K562 (cell line): ENCODE results near the gene HMBS. TPM values are rescaled to one million over a fixed set of nuclear protein-coding genes. Genes with fewer than 3 reads are reported as not detected.
"Not testable (repeated sequence)": the region's sequence is repeated elsewhere in the genome, so short reads cannot be mapped to it uniquely, and the experiment has no call there.

ENCODE experiments used
- ATAC-seq: fragments of 200-7000 bp; cut with Tn5 transposase; 3 replicates; pipeline ENCODE4 v1.9.1; 2020; ENCODE audit warnings: moderate library complexity
- BruUV-seq: library from RNA; stranded (reverse); fragments of 400-500 nt; replicated peaks from 2 replicates; lab custom pipeline; 2021; lab: Mats Ljungman, UMichigan
- CTCF ChIA-PET: fragments of 300-600 bp; formaldehyde crosslinking; extraction: SDS; loops from one replicate; lab custom pipeline; 2021; ENCODE audit warnings: low intra/inter-chr PET ratio; lab: Yijun Ruan, JAX
- POLR2A ChIA-PET: fragments of 300-600, 350-650 bp; sonication (Branson Sonifier 250); formaldehyde crosslinking; extraction: SDS; loops from one replicate; lab custom pipeline; 2021; ENCODE audit warnings: antibody characterized with exemption, inconsistent platforms; lab: Yijun Ruan, JAX
- DNase-seq, 4 experiments: peaks; one replicate each; pipeline versions ENCODE4 v3.0.0 to v3.0.0-alpha.2; 2011 to 2018; ENCODE audit warnings: low spot score in 3 of 4, mixed read lengths in 3 of 4; ENCODE audit errors: extremely low read depth in 1 of 4
- FAIRE-seq: peaks from 2 replicates; lab custom pipeline; 2011; peaks lifted over from hg19 to GRCh38; lab: Jason Lieb, UNC
- H2AFZ ChIP-seq: 2 replicates; pipeline ENCODE4 v1.6.0; 2011; ENCODE audit warnings: low read depth, low read length, control low read depth, inconsistent platforms
- H3K27ac ChIP-seq: fragments of 200-600 bp; 3 replicates; pipeline ENCODE4 v1.8.0; 2011; ENCODE audit warnings: low read depth, mild to moderate bottlenecking, control low read depth, inconsistent platforms, low read length, moderate library complexity, mixed read lengths; ENCODE audit errors: extremely low read depth
- H3K27me3 ChIP-seq, 2 experiments: fragments of 300-600 bp in 1 of 2; 2 replicates in 1 of 2; 3 replicates in 1 of 2; pipeline versions ENCODE4 v1.6.0 to v1.8.0; 2011; ENCODE audit warnings: inconsistent platforms in 2 of 2, low read length in 2 of 2, mild to moderate bottlenecking in 1 of 2, mixed read lengths in 1 of 2, moderate library complexity in 1 of 2; ENCODE audit not compliant: control insufficient read depth in 2 of 2, insufficient read depth in 2 of 2
- H3K36me3 ChIP-seq: fragments of 300-600 bp; 3 replicates; pipeline ENCODE4 v1.8.0; 2011; ENCODE audit warnings: mild to moderate bottlenecking, low read length, inconsistent platforms; ENCODE audit not compliant: control insufficient read depth, insufficient read depth
- H3K4me1 ChIP-seq, 2 experiments: fragments of 200-600 bp in 1 of 2; replicated peaks in 1 of 2; 2 replicates in 1 of 2; 3 replicates in 1 of 2; pipeline versions ENCODE4 v1.5.1 to v1.8.0; 2011; ENCODE audit warnings: inconsistent platforms in 2 of 2, low read length in 2 of 2, mild to moderate bottlenecking in 1 of 2, mixed read lengths in 1 of 2, moderate library complexity in 1 of 2; ENCODE audit not compliant: control insufficient read depth in 2 of 2, insufficient read depth in 2 of 2
- H3K4me2 ChIP-seq: 2 replicates; pipeline ENCODE4 v1.6.1; 2011; ENCODE audit warnings: low read length, control low read depth, inconsistent platforms, mixed read lengths; ENCODE audit not compliant: insufficient read depth
- H3K4me3 ChIP-seq: fragments of 200-600 bp; sonication (generic), shearing (Covaris generic); 2 replicates; pipeline ENCODE4 v1.5.1; 2016; ENCODE audit warnings: control low read depth, inconsistent platforms
- H3K79me2 ChIP-seq: fragments of 200-600 bp; 3 replicates; pipeline ENCODE4 v1.8.0; 2011; ENCODE audit warnings: low read length, inconsistent platforms; ENCODE audit not compliant: control insufficient read depth, insufficient read depth
- H3K9ac ChIP-seq, 2 experiments: 2 replicates each; pipeline versions ENCODE4 v1.6.0 to v1.6.1; 2011; ENCODE audit warnings: low read depth in 2 of 2, low read length in 2 of 2, control low read depth in 1 of 2, inconsistent platforms in 1 of 2, mild to moderate bottlenecking in 1 of 2, mixed read lengths in 1 of 2; ENCODE audit not compliant: insufficient read depth in 1 of 2
- H3K9me1 ChIP-seq: one replicate; pipeline ENCODE4 v1.6.0; 2011; ENCODE audit warnings: inconsistent platforms, mild to moderate bottlenecking, low read length, moderate library complexity; ENCODE audit not compliant: control insufficient read depth, insufficient read depth
- H3K9me3 ChIP-seq: replicated peaks from 2 replicates; pipeline ENCODE4 v1.5.1; 2011; ENCODE audit warnings: low read depth, low read length, inconsistent platforms; ENCODE audit not compliant: control insufficient read depth, insufficient read depth
- H4K20me1 ChIP-seq: replicated peaks from 2 replicates; pipeline ENCODE4 v1.6.1; 2011; ENCODE audit warnings: low read length, inconsistent platforms, mixed read lengths; ENCODE audit not compliant: control insufficient read depth, insufficient read depth
- ZBTB33 ChIP-seq: sonication (generic); formaldehyde crosslinking; IDR thresholded peaks from 2 replicates; pipeline ENCODE4 v1.8.1; 2023; ENCODE audit warnings: mild to moderate bottlenecking, missing genetic modification reagents
- WGBS: fragments of 100-300 bp; shearing (Covaris generic); methylation state at CpG from one replicate; pipeline ENCODE4 v1.1.6; 2016; ENCODE audit warnings: low coverage, mixed read lengths; ENCODE audit not compliant: insufficient coverage; ENCODE audit errors: missing lambda C conversion rate; 5-methylcytosine and 5-hydroxymethylcytosine counted together
- in situ Hi-C: fragments of 300-500 bp; cut with MboI; formaldehyde crosslinking; loops from 4 replicates; pipeline ENCODE4 v1.15.0; 2018; ENCODE audit warnings: inconsistent platforms, mixed read lengths
- intact Hi-C: fragments of 100-400 bp; cut with micrococcal nuclease; formaldehyde crosslinking; loops from 2 replicates; pipeline ENCODE4 v1.14.2; 2022
- polyA plus RNA-seq, 8 experiments: library from polyadenylated mRNA; depleted of rRNA in 4 of 8; stranded (reverse) in 5 of 8; unstranded in 3 of 8; fragments of >200 nt; fragmentation: Nextera tagmentation in 2 of 8; fragmentation: Illumina TruSeq in 1 of 8; extraction: Ambion mirVana in 2 of 8; extraction: Trizol in 1 of 8; gene quantifications; 2 replicates each; pipeline versions ENCODE4 v1.2.1 to v1.2.3, GENCODE V29; 2011 to 2014; ENCODE audit warnings: inconsistent platforms in 1 of 8, missing spikeins in 1 of 8
- total RNA-seq, 7 experiments: library from RNA; depleted of rRNA in 6 of 7; stranded (reverse); fragments of >200 nt in 6 of 7; fragmentation: Illumina TruSeq in 2 of 7; extraction: Trizol in 2 of 7; gene quantifications; 2 replicates each; pipeline versions ENCODE4 v1.2.1 to v1.2.3, GENCODE V29; 2011 to 2021; ENCODE audit warnings: low replicate concordance in 1 of 7
- TF ChIP-seq, protein P1 (sequence below): fragments of 450-650 bp; IDR thresholded peaks from 2 replicates; pipeline ENCODE4 v1.6.1; 2017; ENCODE audit warnings: antibody characterized with exemption, mild to moderate bottlenecking

HMBS gene
- total and polyA plus RNA-seq, 9 of the 15 experiments (the other 6 are each of a cell fraction or from before 2014, with no cell fraction given) = 56.9 to 385 (median 286) TPM

GRCh38 chr11:119059128-119059527 lies 25.6 kb upstream of the HMBS start:
- ATAC-seq, H2AFZ ChIP-seq, DNase-seq, H4K20me1 ChIP-seq, in situ Hi-C loops, FAIRE-seq, intact Hi-C loops, H3K27me3 ChIP-seq, H3K9ac ChIP-seq, H3K4me3 ChIP-seq, H3K27ac ChIP-seq, CTCF ChIA-PET, H3K9me1 ChIP-seq, H3K9me3 ChIP-seq, POLR2A ChIA-PET, BruUV-seq, H3K4me2 ChIP-seq: not testable (repeated sequence)
- TF ChIP-seq, protein P1, sequence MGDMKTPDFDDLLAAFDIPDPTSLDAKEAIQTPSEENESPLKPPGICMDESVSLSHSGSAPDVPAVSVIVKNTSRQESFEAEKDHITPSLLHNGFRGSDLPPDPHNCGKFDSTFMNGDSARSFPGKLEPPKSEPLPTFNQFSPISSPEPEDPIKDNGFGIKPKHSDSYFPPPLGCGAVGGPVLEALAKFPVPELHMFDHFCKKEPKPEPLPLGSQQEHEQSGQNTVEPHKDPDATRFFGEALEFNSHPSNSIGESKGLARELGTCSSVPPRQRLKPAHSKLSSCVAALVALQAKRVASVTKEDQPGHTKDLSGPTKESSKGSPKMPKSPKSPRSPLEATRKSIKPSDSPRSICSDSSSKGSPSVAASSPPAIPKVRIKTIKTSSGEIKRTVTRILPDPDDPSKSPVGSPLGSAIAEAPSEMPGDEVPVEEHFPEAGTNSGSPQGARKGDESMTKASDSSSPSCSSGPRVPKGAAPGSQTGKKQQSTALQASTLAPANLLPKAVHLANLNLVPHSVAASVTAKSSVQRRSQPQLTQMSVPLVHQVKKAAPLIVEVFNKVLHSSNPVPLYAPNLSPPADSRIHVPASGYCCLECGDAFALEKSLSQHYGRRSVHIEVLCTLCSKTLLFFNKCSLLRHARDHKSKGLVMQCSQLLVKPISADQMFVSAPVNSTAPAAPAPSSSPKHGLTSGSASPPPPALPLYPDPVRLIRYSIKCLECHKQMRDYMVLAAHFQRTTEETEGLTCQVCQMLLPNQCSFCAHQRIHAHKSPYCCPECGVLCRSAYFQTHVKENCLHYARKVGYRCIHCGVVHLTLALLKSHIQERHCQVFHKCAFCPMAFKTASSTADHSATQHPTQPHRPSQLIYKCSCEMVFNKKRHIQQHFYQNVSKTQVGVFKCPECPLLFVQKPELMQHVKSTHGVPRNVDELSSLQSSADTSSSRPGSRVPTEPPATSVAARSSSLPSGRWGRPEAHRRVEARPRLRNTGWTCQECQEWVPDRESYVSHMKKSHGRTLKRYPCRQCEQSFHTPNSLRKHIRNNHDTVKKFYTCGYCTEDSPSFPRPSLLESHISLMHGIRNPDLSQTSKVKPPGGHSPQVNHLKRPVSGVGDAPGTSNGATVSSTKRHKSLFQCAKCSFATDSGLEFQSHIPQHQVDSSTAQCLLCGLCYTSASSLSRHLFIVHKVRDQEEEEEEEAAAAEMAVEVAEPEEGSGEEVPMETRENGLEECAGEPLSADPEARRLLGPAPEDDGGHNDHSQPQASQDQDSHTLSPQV = 0 out of 2 replicates have a peak, but pooled peaks have one; percentile 2
- TF ChIP-seq ZBTB33 (CRISPR knock-in tag) = peak; percentile 78
- WGBS = no CpG with 5 or more reads among the region's 35 CpGs
- H3K36me3 ChIP-seq = peaks cover 25% of the 10 kb centered on the region
- peaks cover 27 to 28% of the 10 kb centered on the region in 2 experiments; a peak in 4 of 5 replicates for H3K4me1 ChIP-seq
- H3K79me2 ChIP-seq = peaks cover 52% of the 10 kb centered on the region
